HCT116 (cell line): ENCODE measurements around the gene KCTD17. TPM values are rescaled to one million over a fixed set of nuclear protein-coding genes. Genes with fewer than 3 reads are reported as not detected.

Experiments
- ATAC-seq: fragments of 200-7000 bp; cut with Tn5 transposase; 2 replicates; pipeline ENCODE4 v1.9.1; 2020; ENCODE audit warnings: mild to moderate bottlenecking, moderate library complexity
- BruUV-seq: library from RNA; stranded (reverse); fragments of 400-500 nt; replicated peaks from 2 replicates; lab custom pipeline; 2021; lab: Mats Ljungman, UMichigan
- CTCF ChIA-PET: fragments of 300-600 bp; sonication (Branson Sonifier 250); formaldehyde crosslinking; loops from one replicate; lab custom pipeline; 2021; ENCODE audit warnings: antibody characterized with exemption; lab: Charles Lee
- POLR2A ChIA-PET: fragments of 300-600, 350-600 bp; sonication (Branson Sonifier 250); formaldehyde crosslinking; loops from one replicate; lab custom pipeline; 2021; ENCODE audit warnings: antibody characterized with exemption; lab: Charles Lee
- RAD21 ChIA-PET, 2 experiments: fragments of 300-600 bp; sonication (Branson Sonifier 250); formaldehyde crosslinking; loops; one replicate each; lab custom pipeline; 2023; ENCODE audit warnings: low total read pairs in 2 of 2; ENCODE audit not compliant: uncharacterized antibody in 2 of 2, unreplicated experiment in 2 of 2, low non-redundant PET in 1 of 2; lab: Charles Lee
- DNase-seq: peaks from one replicate; pipeline ENCODE4 v3.0.0-alpha.2; 2010; ENCODE audit warnings: low read depth, low spot score
- H2AFZ ChIP-seq: fragments of 200-600 bp; shearing (Covaris generic), sonication (generic); 2 replicates; pipeline ENCODE4 v1.6.1; 2017; ENCODE audit warnings: low read depth, mixed run types, mixed read lengths, antibody characterized with exemption, low read length; ENCODE audit not compliant: poor library complexity, severe bottlenecking
- H3K27ac ChIP-seq: 2 replicates; pipeline ENCODE4 v1.5.1; 2012; ENCODE audit warnings: low read depth, low read length
- H3K27me3 ChIP-seq: fragments of 200-600 bp; sonication (generic); 2 replicates; pipeline ENCODE4 v1.6.1; 2016; ENCODE audit warnings: mixed run types, low read length, mixed read lengths; ENCODE audit not compliant: insufficient read depth
- H3K36me3 ChIP-seq, 2 experiments: fragments of 200-500 bp in 1 of 2; fragments of 200-600 bp in 1 of 2; sonication (Bioruptor generic) in 1 of 2; sonication (generic) in 1 of 2; 2 replicates each; pipeline versions ENCODE4 v1.5.1 to v1.6.1; 2014 to 2016; ENCODE audit warnings: low read length in 2 of 2, inconsistent platforms in 1 of 2, mixed read lengths in 1 of 2, mixed run types in 1 of 2; ENCODE audit not compliant: insufficient read depth in 2 of 2, control insufficient read depth in 1 of 2
- H3K4me1 ChIP-seq, 2 experiments: fragments of 200-600 bp in 1 of 2; sonication (generic) in 1 of 2; 2 replicates each; pipeline versions ENCODE4 v1.5.1 to v1.6.1; 2012 to 2017; ENCODE audit warnings: low read length in 2 of 2, inconsistent platforms in 1 of 2, mild to moderate bottlenecking in 1 of 2, mixed read lengths in 1 of 2, mixed run types in 1 of 2, moderate library complexity in 1 of 2; ENCODE audit not compliant: insufficient read depth in 2 of 2, control insufficient read depth in 1 of 2
- H3K4me2 ChIP-seq: fragments of 200-600 bp; sonication (generic); 2 replicates; pipeline ENCODE4 v1.6.1; 2017; ENCODE audit warnings: mixed run types, low read length, mixed read lengths
- H3K4me3 ChIP-seq, 2 experiments: fragments of 200-600 bp in 1 of 2; sonication (generic) in 1 of 2; replicated peaks in 1 of 2; 2 replicates each; pipeline ENCODE4 v1.5.1; 2011 to 2016; ENCODE audit warnings: low read length in 2 of 2, control low read depth in 1 of 2, low read depth in 1 of 2, mild to moderate bottlenecking in 1 of 2, mixed read lengths in 1 of 2, mixed run types in 1 of 2
- H3K79me2 ChIP-seq: fragments of 200-600 bp; sonication (generic); 2 replicates; pipeline ENCODE4 v1.6.1; 2017; ENCODE audit warnings: mild to moderate bottlenecking, mixed run types, low read length, moderate library complexity, mixed read lengths; ENCODE audit not compliant: insufficient read depth
- H3K9ac ChIP-seq: fragments of 200-600 bp; sonication (generic); 2 replicates; pipeline ENCODE4 v1.6.1; 2016; ENCODE audit warnings: low read length, mixed read lengths
- H3K9me2 ChIP-seq: fragments of 200-600 bp; sonication (generic), shearing (Covaris generic); 2 replicates; pipeline ENCODE4 v1.6.1; 2017; ENCODE audit warnings: mixed run types, mild to moderate bottlenecking, moderate library complexity; ENCODE audit not compliant: insufficient read depth
- H3K9me3 ChIP-seq, 2 experiments: fragments of 200-500 bp in 1 of 2; fragments of 200-600 bp in 1 of 2; sonication (Bioruptor generic) in 1 of 2; sonication (generic) in 1 of 2; 2 replicates each; pipeline ENCODE4 v1.6.1; 2014 to 2017; ENCODE audit warnings: low read length in 2 of 2, mixed read lengths in 2 of 2, inconsistent platforms in 1 of 2, low read depth in 1 of 2, mild to moderate bottlenecking in 1 of 2, mixed run types in 1 of 2, moderate library complexity in 1 of 2; ENCODE audit not compliant: control insufficient read depth in 1 of 2, insufficient read depth in 1 of 2
- H4K20me1 ChIP-seq: fragments of 200-600 bp; sonication (generic), shearing (Covaris generic); 2 replicates; pipeline ENCODE4 v1.6.1; 2017; ENCODE audit warnings: mixed run types, mild to moderate bottlenecking, moderate library complexity; ENCODE audit not compliant: insufficient read depth
- EZH2phosphoT487 ChIP-seq: fragments of 200-600 bp; IDR thresholded peaks from 2 replicates; pipeline ENCODE4 v1.6.1; 2018; ENCODE audit warnings: antibody characterized with exemption, borderline replicate concordance
- FOSL1 ChIP-seq: IDR thresholded peaks from 2 replicates; pipeline ENCODE4 v1.6.1; 2012; ENCODE audit warnings: low read depth
- JUND ChIP-seq: IDR thresholded peaks from 2 replicates; pipeline ENCODE4 v1.6.1; 2012
- MAX ChIP-seq: IDR thresholded peaks from 2 replicates; pipeline ENCODE4 v1.6.1; 2012
- POLR2AphosphoS5 ChIP-seq: IDR thresholded peaks from 2 replicates; pipeline ENCODE4 v1.6.1; 2011; ENCODE audit warnings: mild to moderate bottlenecking, low read depth, low read length, moderate library complexity
- SIN3A ChIP-seq: IDR thresholded peaks from 2 replicates; pipeline ENCODE4 v1.6.1; 2012; ENCODE audit warnings: low read depth
- SRF ChIP-seq: IDR thresholded peaks from 2 replicates; pipeline ENCODE4 v1.6.1; 2012; ENCODE audit warnings: low read depth
- intact Hi-C: fragments of 100-400 bp; cut with micrococcal nuclease; formaldehyde crosslinking; loops from 2 replicates; pipeline ENCODE4 v1.10.0; 2022
- total RNA-seq: library from RNA; stranded (reverse); gene quantifications from one replicate; pipeline ENCODE4 v1.2.1, GENCODE V29; 2021; ENCODE audit not compliant: unreplicated experiment
- TF ChIP-seq, protein P1 (sequence below): IDR thresholded peaks from 2 replicates; pipeline ENCODE4 v1.6.1; 2012; ENCODE audit warnings: low read depth
- TF ChIP-seq, protein P2 (sequence below): IDR thresholded peaks from 2 replicates; pipeline ENCODE4 v1.6.1; 2012
- TF ChIP-seq, protein P3 (sequence below): IDR thresholded peaks from 2 replicates; pipeline ENCODE4 v1.6.1; 2011; ENCODE audit warnings: mild to moderate bottlenecking, low read length, moderate library complexity; ENCODE audit not compliant: insufficient replicate concordance; ENCODE audit errors: extremely low read depth

KCTD17 gene
- total RNA-seq, 1 experiment from 2014 or later = 23.4 TPM

DNA sequence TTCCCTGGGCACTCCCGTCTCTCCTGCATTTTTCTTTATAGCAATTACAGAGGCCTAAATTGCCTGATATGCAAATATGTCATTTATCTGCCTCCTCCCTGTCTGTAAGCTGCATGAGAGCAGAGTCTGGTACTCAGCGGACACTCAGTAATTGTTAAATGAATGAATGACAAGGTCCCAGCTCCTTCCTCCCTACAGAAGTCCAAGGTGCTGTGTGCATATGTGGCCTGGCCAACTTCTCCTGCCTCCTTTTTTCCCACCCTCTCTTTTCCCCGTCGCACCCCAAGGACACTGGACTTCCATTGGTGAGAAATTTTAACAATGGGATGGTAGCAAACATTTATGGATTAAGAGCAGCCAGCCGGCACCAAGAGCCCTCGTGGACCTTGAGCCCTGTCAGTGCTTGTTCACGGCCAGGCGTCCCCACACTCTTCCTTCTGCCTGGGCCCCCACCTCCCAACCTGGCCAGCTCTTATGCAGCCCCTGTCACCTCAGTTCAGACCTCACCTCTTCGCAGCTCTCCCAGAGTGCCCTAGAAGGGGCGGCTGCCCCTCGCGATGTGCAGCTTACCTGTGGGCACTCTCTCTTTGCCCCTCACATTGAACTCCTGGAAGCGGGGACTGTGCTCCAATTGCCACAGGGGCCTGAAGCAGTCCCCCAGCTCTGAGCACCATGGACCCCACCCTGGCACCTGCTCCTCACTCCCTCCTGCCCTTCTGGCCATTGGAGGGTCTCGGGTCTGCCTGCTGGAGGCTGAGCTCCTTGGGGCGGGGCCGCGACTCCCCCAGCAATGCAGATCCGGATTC is 56.5 kb downstream of the KCTD17 start:
- Histone ChIP-seq H3K27me3 (no peaks in the 10 kb centered on the region), H3K36me3 (no peaks in the 10 kb centered on the region), H3K9me3 (no peaks in the 10 kb centered on the region), H3K4me3 (no peak overlapping the region), H3K9me2 (no peaks in the 10 kb centered on the region), H2AFZ (no peak overlapping the region), H3K4me1 (no peaks in the 10 kb centered on the region; a peak in 1 of 4 replicates), H3K27ac (no peak overlapping the region), H3K79me2 (no peaks in the 10 kb centered on the region), H3K9ac (no peak overlapping the region), H4K20me1 (no peaks in the 10 kb centered on the region), H3K4me2 (no peak overlapping the region)
- BruUV-seq = no TSS peak
- TF ChIP-seq, protein P1, sequence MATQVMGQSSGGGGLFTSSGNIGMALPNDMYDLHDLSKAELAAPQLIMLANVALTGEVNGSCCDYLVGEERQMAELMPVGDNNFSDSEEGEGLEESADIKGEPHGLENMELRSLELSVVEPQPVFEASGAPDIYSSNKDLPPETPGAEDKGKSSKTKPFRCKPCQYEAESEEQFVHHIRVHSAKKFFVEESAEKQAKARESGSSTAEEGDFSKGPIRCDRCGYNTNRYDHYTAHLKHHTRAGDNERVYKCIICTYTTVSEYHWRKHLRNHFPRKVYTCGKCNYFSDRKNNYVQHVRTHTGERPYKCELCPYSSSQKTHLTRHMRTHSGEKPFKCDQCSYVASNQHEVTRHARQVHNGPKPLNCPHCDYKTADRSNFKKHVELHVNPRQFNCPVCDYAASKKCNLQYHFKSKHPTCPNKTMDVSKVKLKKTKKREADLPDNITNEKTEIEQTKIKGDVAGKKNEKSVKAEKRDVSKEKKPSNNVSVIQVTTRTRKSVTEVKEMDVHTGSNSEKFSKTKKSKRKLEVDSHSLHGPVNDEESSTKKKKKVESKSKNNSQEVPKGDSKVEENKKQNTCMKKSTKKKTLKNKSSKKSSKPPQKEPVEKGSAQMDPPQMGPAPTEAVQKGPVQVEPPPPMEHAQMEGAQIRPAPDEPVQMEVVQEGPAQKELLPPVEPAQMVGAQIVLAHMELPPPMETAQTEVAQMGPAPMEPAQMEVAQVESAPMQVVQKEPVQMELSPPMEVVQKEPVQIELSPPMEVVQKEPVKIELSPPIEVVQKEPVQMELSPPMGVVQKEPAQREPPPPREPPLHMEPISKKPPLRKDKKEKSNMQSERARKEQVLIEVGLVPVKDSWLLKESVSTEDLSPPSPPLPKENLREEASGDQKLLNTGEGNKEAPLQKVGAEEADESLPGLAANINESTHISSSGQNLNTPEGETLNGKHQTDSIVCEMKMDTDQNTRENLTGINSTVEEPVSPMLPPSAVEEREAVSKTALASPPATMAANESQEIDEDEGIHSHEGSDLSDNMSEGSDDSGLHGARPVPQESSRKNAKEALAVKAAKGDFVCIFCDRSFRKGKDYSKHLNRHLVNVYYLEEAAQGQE = no peak
- TF ChIP-seq SIN3A = no peak
- TF ChIP-seq, protein P2, sequence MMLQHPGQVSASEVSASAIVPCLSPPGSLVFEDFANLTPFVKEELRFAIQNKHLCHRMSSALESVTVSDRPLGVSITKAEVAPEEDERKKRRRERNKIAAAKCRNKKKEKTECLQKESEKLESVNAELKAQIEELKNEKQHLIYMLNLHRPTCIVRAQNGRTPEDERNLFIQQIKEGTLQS = no peak
- TF ChIP-seq MAX = no peak
- TF ChIP-seq POLR2AphosphoS5 = no peak
- TF ChIP-seq, protein P3, sequence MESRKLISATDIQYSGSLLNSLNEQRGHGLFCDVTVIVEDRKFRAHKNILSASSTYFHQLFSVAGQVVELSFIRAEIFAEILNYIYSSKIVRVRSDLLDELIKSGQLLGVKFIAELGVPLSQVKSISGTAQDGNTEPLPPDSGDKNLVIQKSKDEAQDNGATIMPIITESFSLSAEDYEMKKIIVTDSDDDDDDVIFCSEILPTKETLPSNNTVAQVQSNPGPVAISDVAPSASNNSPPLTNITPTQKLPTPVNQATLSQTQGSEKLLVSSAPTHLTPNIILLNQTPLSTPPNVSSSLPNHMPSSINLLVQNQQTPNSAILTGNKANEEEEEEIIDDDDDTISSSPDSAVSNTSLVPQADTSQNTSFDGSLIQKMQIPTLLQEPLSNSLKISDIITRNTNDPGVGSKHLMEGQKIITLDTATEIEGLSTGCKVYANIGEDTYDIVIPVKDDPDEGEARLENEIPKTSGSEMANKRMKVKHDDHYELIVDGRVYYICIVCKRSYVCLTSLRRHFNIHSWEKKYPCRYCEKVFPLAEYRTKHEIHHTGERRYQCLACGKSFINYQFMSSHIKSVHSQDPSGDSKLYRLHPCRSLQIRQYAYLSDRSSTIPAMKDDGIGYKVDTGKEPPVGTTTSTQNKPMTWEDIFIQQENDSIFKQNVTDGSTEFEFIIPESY = no peak
- TF ChIP-seq EZH2phosphoT487 = no peak
- no peak for TF ChIP-seq JUND
- TF ChIP-seq FOSL1 = no peak
- TF ChIP-seq SRF = no peak
- DNase-seq (no peak), ATAC-seq (no peak)
- POLR2A ChIA-PET = no interaction called here
- CTCF ChIA-PET = no interaction called here
- intact Hi-C loops = no loop called here
- RAD21 ChIA-PET = no interaction called here
